ENCODE measurements around the gene WWOX. TPM values are rescaled to one million over a fixed set of nuclear protein-coding genes. Genes with fewer than 3 reads are reported as not detected.

The WWOX gene
- total and polyA plus RNA-seq, 2 of the 4 experiments (the other 2 are of a cell fraction) = 2.7 to 5.4 TPM

GRCh38 chr16:78407191-78407590 is 307.7 kb downstream of the WWOX start:
- TF ChIP-seq RFX5 (IDR thresholded peaks at IDR 0.05; ENCODE audit: low read depth, low read length) = no peak
- no peak for TF ChIP-seq FOS (IDR thresholded peaks at IDR 0.05; ENCODE audit: low read depth, low read length)
- no peak for TF ChIP-seq MAFK (IDR thresholded peaks at IDR 0.05; ENCODE audit: low read depth, low read length)
- TF ChIP-seq CEBPB (IDR thresholded peaks at IDR 0.05; ENCODE audit: low read depth, low read length) = no peak
- TF ChIP-seq RAD21 (IDR thresholded peaks at IDR 0.05; ENCODE audit: low read length) = no peak
- TF ChIP-seq MXI1 (IDR thresholded peaks at IDR 0.05; ENCODE audit: borderline replicate concordance, low read depth, low read length) = no peak
- no peak for TF ChIP-seq RCOR1 (IDR thresholded peaks at IDR 0.05; ENCODE audit: insufficient replicate concordance, low read length)
- TF ChIP-seq BHLHE40 (IDR thresholded peaks at IDR 0.05; ENCODE audit: low read depth, low read length) = no peak; the same call in 1 of the 2 replicates
- TF ChIP-seq NFE2L2 (IDR thresholded peaks at IDR 0.05; ENCODE audit: low read depth, low read length) = no peak
- TF ChIP-seq ELK1 (IDR thresholded peaks at IDR 0.05; ENCODE audit: borderline replicate concordance, low read depth, low read length) = no peak
- no peak for TF ChIP-seq MAZ (IDR thresholded peaks at IDR 0.05; ENCODE audit: borderline replicate concordance, low read depth, low read length)
- no peak for TF ChIP-seq SMC3 (IDR thresholded peaks at IDR 0.05; ENCODE audit: low read depth, low read length)
- no peak for TF ChIP-seq USF2 (IDR thresholded peaks at IDR 0.05; ENCODE audit: low read depth, low read length)
- no peak for TF ChIP-seq CTCF (conservative IDR thresholded peaks at IDR 0.05; ENCODE audit: low read depth, low read length)
- TF ChIP-seq POLR2A (IDR thresholded peaks at IDR 0.05; ENCODE audit: low read depth, low read length) = no peak
- no peak for TF ChIP-seq CHD1 (IDR thresholded peaks at IDR 0.05; ENCODE audit: low read depth, low read length)
- H2AFZ ChIP-seq (replicated peaks; ENCODE audit: low read length, poor library complexity) = no peak overlapping the region
- intact Hi-C loops (cut with micrococcal nuclease) (no loop called here), dilution Hi-C loops (cut with HindIII; ENCODE audit: low sequenced_read_pairs, unreplicated experiment) (no loop called here), in situ Hi-C loops (cut with MboI; ENCODE audit: low sequenced_read_pairs) (no loop called here)
- BruUV-seq (replicated peaks) = no TSS peak
- H2BK120ac ChIP-seq (ENCODE audit: low read depth, low read length) = no peak overlapping the region
- no peak overlapping the region for H2BK20ac ChIP-seq (ENCODE audit: low read depth, low read length)
- CTCF ChIA-PET = no interaction called here
- peak overlapping the region; percentile 100; the same call in 1 of the 2 replicates for H3K27ac ChIP-seq (ENCODE audit: insufficient read depth, low read length)
- peak; percentile 48 for ATAC-seq (ENCODE audit: low read depth)
- H3K14ac ChIP-seq (replicated peaks; ENCODE audit: low read depth, low read length) = no peak overlapping the region
- no peak overlapping the region for H4K5ac ChIP-seq (ENCODE audit: low read depth, low read length)
- H3K56ac ChIP-seq (ENCODE audit: extremely low read depth, insufficient read depth, low read length) = no peak overlapping the region
- DNase-seq = peak; percentile 21
- no peak overlapping the region for H2BK15ac ChIP-seq (ENCODE audit: low read depth, low read length)
- no peak overlapping the region for H2AK9ac ChIP-seq (replicated peaks; ENCODE audit: low read depth, low read length, poor library complexity)
- POLR2A ChIA-PET (ENCODE audit: unreplicated experiment) = no interaction called here
- no peak overlapping the region for H3K23ac ChIP-seq (ENCODE audit: low read depth, low read length)
- no peaks in the 10 kb centered on the region for H3K36me3 ChIP-seq (ENCODE audit: control insufficient read depth, insufficient read depth, low read length)
- H3K79me1 ChIP-seq (ENCODE audit: low read depth in 1 of 2, low read length in 2 of 2) = no peaks in the 10 kb centered on the region
- no peak overlapping the region for H2BK5ac ChIP-seq (ENCODE audit: low read depth, low read length, poor library complexity, severe bottlenecking)
- no peak overlapping the region for H3K4ac ChIP-seq (ENCODE audit: low read depth, low read length)
- no peak overlapping the region for H3K4me3 ChIP-seq (ENCODE audit: insufficient read depth, low read depth, low read length)
- H2AK5ac ChIP-seq (ENCODE audit: low read depth, low read length) = no peak overlapping the region
- H3K27me3 ChIP-seq (ENCODE audit: control insufficient read depth, insufficient read depth, low read length) = no peaks in the 10 kb centered on the region
- H4K91ac ChIP-seq (ENCODE audit: insufficient read depth, low read depth, low read length) = no peak overlapping the region
- H3K9ac ChIP-seq (ENCODE audit: low read depth, low read length) = no peak overlapping the region
- no peak overlapping the region for H3K18ac ChIP-seq (ENCODE audit: low read depth, low read length)
- H4K20me1 ChIP-seq (ENCODE audit: insufficient read depth, low read length) = no peaks in the 10 kb centered on the region
- H3K9me3 ChIP-seq (ENCODE audit: control insufficient read depth, insufficient read depth, low read length) = peaks cover 23% of the 10 kb centered on the region
- H4K8ac ChIP-seq (ENCODE audit: low read depth in 2 of 2, low read length in 2 of 2) = no peak overlapping the region
- no peaks in the 10 kb centered on the region for H3K9me1 ChIP-seq (ENCODE audit: insufficient read depth, low read length)
- H3K4me2 ChIP-seq (ENCODE audit: low read depth, low read length) = no peak overlapping the region
- H3K4me1 ChIP-seq (ENCODE audit: control insufficient read depth, insufficient read depth, low read length) = peaks cover 2% of the 10 kb centered on the region; the same call in 1 of the 2 replicates
